ENCODE measurements around the gene ICAM3.

Gene ICAM3

GRCh38 chr19:10317857-10318462, 21.5 kb downstream of the ICAM3 start:
- no peak for DNase-seq

GRCh38 chr19:10317045-10317856, 22.2 kb downstream of the ICAM3 start:
- no peak for DNase-seq

GRCh38 chr19:10316229-10317044, 23.0 kb downstream of the ICAM3 start:
- DNase-seq, result no peak

- peak; percentile 95 for DNase-seq
Observed at GRCh38 chr19:10315335-10316214, 23.8 kb downstream of the ICAM3 start, which contains the start of gene FDX2. Gene FDX2 (minus strand): TSS chr19:10316015. CDS start chr19:10315996, 19 bp downstream.

GRCh38 chr19:10309423-10309822, 30.0 kb downstream of the ICAM3 start, which contains the start of gene ZGLP1:
Gene ZGLP1 (minus strand): TSS chr19:10309815.
- DNase-seq, result no peak

GRCh38 chr19:10306327-10306726, 33.1 kb downstream of the ICAM3 start:
- DNase-seq, result no peak

- DNase-seq, result no peak
Observed at GRCh38 chr19:10305139-10305806, 34.2 kb downstream of the ICAM3 start.

- no peak for DNase-seq
Observed at GRCh38 chr19:10299545-10300458, 39.6 kb downstream of the ICAM3 start.

- no peak for DNase-seq
Observed at GRCh38 chr19:10295847-10296591, 43.4 kb downstream of the ICAM3 start.

- peak; percentile 65 to 66 for DNase-seq
Observed at GRCh38 chr19:10295305-10295846, 44.0 kb downstream of the ICAM3 start.

- DNase-seq, result no peak
Observed at GRCh38 chr19:10294368-10294697, 45.1 kb downstream of the ICAM3 start.

GRCh38 chr19:10293637-10294367, 45.6 kb downstream of the ICAM3 start:
- DNase-seq, result no peak

- DNase-seq, result no peak
Observed at GRCh38 chr19:10292789-10293636, 46.4 kb downstream of the ICAM3 start.

- peak; percentile 72 to 84 for DNase-seq
Observed at GRCh38 chr19:10292206-10292788, 47.1 kb downstream of the ICAM3 start.

- DNase-seq, result no peak
Observed at GRCh38 chr19:10291554-10292205, 47.7 kb downstream of the ICAM3 start.

- peak; percentile 62 to 66 for DNase-seq
Observed at GRCh38 chr19:10290876-10291553, 48.4 kb downstream of the ICAM3 start.
